Sigmoid colon (tissue), 7 donors: ENCODE measurements around the gene ST6GALNAC4. TPM values are rescaled to one million over a fixed set of nuclear protein-coding genes. Genes with fewer than 3 reads are reported as not detected.

Experiments
- DNase-seq: peaks from one replicate; pipeline ENCODE4 v3.0.0-alpha.2; 2019
- H3K27ac ChIP-seq, 4 donors: fragments of 200-600 bp; sonication (generic); one replicate each; pipeline ENCODE4 v1.5.1; 2016 to 2019; ENCODE audit warnings: mild to moderate bottlenecking in 1 of 4
- H3K27me3 ChIP-seq, 3 donors: fragments of 200-600 bp; sonication (generic); one replicate each; pipeline ENCODE4 v1.5.1; 2019; ENCODE audit warnings: mild to moderate bottlenecking in 1 of 3
- H3K36me3 ChIP-seq, 4 donors: fragments of 200-600 bp; sonication (generic); one replicate each; pipeline ENCODE4 v1.5.1; 2016 to 2019
- H3K4me1 ChIP-seq, 4 donors: fragments of 200-600 bp; sonication (generic); one replicate each; pipeline ENCODE4 v1.5.1; 2017 to 2019
- H3K4me3 ChIP-seq, 4 donors: fragments of 200-600 bp; sonication (generic); one replicate each; pipeline ENCODE4 v1.5.1; 2017 to 2019; ENCODE audit warnings: mild to moderate bottlenecking in 2 of 4, moderate library complexity in 1 of 4
- H3K9me3 ChIP-seq, 4 donors: fragments of 200-600 bp in 3 of 4; sonication (generic) in 3 of 4; one replicate each; pipeline versions ENCODE4 v1.5.1 to v1.6.1; 2013 to 2019
- EP300 ChIP-seq, 4 donors: sonication (generic); formaldehyde crosslinking; IDR thresholded peaks; one replicate each; pipeline ENCODE4 v1.6.1; 2017; ENCODE audit warnings: antibody characterized with exemption in 4 of 4
- POLR2A ChIP-seq, 2 donors: fragments of 450-650 bp; IDR thresholded peaks; one replicate each; pipeline ENCODE4 v1.6.1; 2016; ENCODE audit warnings: antibody characterized with exemption in 2 of 2, mild to moderate bottlenecking in 2 of 2, moderate library complexity in 2 of 2
- POLR2AphosphoS5 ChIP-seq, 4 donors: sonication (generic); formaldehyde crosslinking; IDR thresholded peaks; one replicate each; pipeline ENCODE4 v1.6.1; 2017; ENCODE audit warnings: antibody characterized with exemption in 4 of 4
- WGBS, 2 donors: extraction: QIAGEN DNeasy Blood & Tissue Kit; methylation state at CpG; one replicate each; pipeline ENCODE4 v1.1.7; 2013; 5-methylcytosine and 5-hydroxymethylcytosine counted together
- intact Hi-C: fragments of 100-400 bp; cut with DNase I; formaldehyde crosslinking; loops from one replicate; pipeline ENCODE4 v1.15.1; 2023
- polyA plus RNA-seq, 3 donors: library from polyadenylated mRNA; stranded (reverse); fragments of 200-250 nt; gene quantifications; one replicate each; pipeline ENCODE4 v1.2.3, GENCODE V29; 2013
- total RNA-seq, 4 donors: library from RNA; depleted of rRNA; stranded (reverse); fragments of >200 nt; gene quantifications; one replicate each; pipeline ENCODE4 v1.1.0, GENCODE V29; 2016
- TF ChIP-seq, protein P1 (sequence below), 4 experiments: fragments of 450-650 bp in 3 of 4; fragments of 200-600 bp in 1 of 4; IDR thresholded peaks; one replicate each; pipeline ENCODE4 v1.5.1; 2016 to 2019; ENCODE audit warnings: antibody characterized with exemption in 4 of 4, mild to moderate bottlenecking in 3 of 4, moderate library complexity in 2 of 4
- donor health status: healthy with polysubstance abuse.
- donor health status: Bipolar disorder and iron deficiency.
- donor health status: healthy.

Gene ST6GALNAC4
- total and polyA plus RNA-seq, 7 donors = 22.8 to 51.1 (median 27.0) TPM

DNA sequence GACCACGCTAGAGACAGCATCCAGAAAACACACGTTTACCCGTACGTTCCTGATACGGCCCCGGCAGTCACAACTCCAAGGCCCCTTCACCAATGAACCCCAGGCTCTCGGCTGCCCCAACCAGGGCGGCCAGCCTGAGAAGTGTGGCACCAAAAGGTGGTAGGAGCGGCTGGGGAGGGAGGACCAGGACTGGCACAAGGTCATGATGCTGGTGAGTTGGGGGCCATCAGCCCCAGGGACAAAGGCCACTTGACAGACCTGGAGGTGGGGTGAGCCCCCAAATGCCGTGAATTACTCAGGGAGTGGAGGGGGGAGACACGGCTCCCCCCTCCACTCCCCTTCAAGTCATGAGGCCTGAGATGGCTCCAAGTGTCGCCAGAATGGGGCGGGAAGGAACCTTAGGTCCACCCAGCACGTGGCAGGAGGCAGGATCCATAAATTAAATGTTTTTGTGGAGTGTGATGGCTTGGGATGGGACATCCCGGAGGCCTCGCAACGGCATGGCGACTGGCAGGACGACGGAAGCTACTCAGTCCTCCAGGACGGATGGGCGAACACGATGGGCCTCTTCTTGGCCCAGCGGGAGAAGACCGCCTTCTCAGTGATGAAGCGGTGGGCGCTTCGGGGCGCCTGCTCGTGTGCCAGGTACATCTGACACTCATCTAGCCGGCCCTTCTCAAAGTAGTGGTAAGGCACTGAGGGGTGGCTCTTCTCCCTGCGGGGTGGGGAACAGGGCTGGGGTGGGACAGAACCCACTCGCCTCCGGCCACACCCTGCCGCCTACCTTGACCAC, 8.8 kb downstream of the ST6GALNAC4 start:
- Histone ChIP-seq H3K27me3 (no peaks in the 10 kb centered on the region), H3K4me3 (no peak overlapping the region), H3K27ac (no peak overlapping the region), H3K4me1 (peaks cover 0 to 19% (median 14%) of the 10 kb centered on the region in 4 donors), H3K36me3 (peaks cover 0 to 44% (median 20%) of the 10 kb centered on the region in 4 donors), H3K9me3 (no peaks in the 10 kb centered on the region)
- WGBS, 2 donors = 85 to 91% methylated on average over 35 of the region's 35 CpGs
- TF ChIP-seq EP300 (IDR thresholded peaks at IDR 0.05) = no peak
- TF ChIP-seq POLR2AphosphoS5 (IDR thresholded peaks at IDR 0.05) = no peak
- TF ChIP-seq, protein P1, sequence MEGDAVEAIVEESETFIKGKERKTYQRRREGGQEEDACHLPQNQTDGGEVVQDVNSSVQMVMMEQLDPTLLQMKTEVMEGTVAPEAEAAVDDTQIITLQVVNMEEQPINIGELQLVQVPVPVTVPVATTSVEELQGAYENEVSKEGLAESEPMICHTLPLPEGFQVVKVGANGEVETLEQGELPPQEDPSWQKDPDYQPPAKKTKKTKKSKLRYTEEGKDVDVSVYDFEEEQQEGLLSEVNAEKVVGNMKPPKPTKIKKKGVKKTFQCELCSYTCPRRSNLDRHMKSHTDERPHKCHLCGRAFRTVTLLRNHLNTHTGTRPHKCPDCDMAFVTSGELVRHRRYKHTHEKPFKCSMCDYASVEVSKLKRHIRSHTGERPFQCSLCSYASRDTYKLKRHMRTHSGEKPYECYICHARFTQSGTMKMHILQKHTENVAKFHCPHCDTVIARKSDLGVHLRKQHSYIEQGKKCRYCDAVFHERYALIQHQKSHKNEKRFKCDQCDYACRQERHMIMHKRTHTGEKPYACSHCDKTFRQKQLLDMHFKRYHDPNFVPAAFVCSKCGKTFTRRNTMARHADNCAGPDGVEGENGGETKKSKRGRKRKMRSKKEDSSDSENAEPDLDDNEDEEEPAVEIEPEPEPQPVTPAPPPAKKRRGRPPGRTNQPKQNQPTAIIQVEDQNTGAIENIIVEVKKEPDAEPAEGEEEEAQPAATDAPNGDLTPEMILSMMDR (IDR thresholded peaks at IDR 0.05) = no peak
- TF ChIP-seq POLR2A (IDR thresholded peaks at IDR 0.05) = no peak
- intact Hi-C loops = no loop called here
- no peak for DNase-seq

DNA sequence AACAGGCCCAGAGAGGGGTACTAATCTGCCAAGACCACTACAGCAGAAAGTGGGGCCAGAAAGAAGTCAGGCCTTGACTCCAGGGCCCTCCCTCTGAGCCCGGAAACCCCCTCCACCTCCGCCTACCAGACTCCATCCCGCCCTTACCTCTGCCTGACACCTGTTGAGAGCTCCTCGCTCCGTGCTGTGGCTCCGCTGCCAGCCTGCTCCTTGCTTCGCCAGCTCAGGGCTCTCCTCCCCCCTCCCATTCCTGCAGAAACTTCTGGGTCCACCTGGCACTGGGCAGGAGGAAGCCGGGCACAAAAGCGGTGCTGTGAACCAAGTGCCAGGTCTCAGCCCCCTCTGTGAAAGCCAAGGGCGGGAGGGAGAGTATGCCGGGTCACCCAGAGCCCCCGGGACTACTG, 11.1 kb downstream of the ST6GALNAC4 start:
- Histone ChIP-seq H3K27ac (peak overlapping the region; percentile 53 to 72 (median 63)), H3K36me3 (peaks cover 0 to 24% (median 12%) of the 10 kb centered on the region in 4 donors), H3K4me1 (peaks cover 0 to 26% (median 18%) of the 10 kb centered on the region in 4 donors), H3K9me3 (no peaks in the 10 kb centered on the region), H3K4me3 (no peak overlapping the region), H3K27me3 (no peaks in the 10 kb centered on the region)
- intact Hi-C loops = no loop called here
- no peak for DNase-seq
- 58 to 78% methylated on average over 12 of the region's 12 CpGs for WGBS, 2 donors
- no peak for TF ChIP-seq POLR2AphosphoS5 (IDR thresholded peaks at IDR 0.05)
- no peak for TF ChIP-seq POLR2A (IDR thresholded peaks at IDR 0.05)

DNA sequence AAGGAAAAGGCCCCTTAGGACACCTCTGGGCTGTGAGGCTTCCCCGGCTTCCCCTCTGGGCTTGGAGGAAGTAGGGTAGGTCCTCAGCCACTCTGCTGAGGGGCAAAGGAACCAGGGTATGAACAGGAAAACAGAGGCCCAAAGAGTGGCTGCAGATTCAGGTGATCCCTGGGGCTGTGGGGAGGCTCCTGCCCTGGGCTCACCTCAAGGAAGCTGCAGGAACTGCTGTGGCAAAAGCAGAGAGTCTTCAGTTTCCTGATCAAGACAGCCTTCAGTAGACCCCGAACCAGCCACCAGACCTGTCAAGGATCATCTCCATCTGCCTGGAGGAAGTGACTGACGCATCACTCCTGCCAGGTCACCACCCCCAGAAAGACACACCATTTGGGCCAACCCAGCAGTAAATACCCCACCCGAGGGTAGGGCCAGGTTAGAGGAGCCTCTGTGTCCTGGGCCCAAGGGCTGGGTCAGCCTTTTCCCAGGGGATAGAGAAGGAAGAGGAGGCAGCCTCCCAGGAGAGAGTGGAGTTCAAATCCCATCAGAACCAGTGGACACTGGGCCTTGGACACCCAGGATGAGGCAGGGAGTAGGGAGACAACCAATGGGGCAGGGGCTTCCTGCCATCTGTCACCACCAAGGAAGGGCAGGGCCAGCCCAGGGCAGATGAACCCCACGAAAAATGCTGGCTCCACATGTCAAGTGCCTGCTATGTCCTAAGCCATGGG, 11.7 kb downstream of the ST6GALNAC4 start:
- intact Hi-C loops = no loop called here
- Histone ChIP-seq H3K36me3 (peaks cover 0 to 20% (median 9%) of the 10 kb centered on the region in 4 donors), H3K4me3 (no peak overlapping the region), H3K27ac (peak overlapping the region; percentile 53 to 72 (median 63)), H3K27me3 (no peaks in the 10 kb centered on the region), H3K9me3 (no peaks in the 10 kb centered on the region), H3K4me1 (peaks cover 0 to 32% (median 24%) of the 10 kb centered on the region in 4 donors)
- TF ChIP-seq POLR2A (IDR thresholded peaks at IDR 0.05) (peak in 1 of 2 donors; percentile 86), EP300 (IDR thresholded peaks at IDR 0.05) (no peak), POLR2AphosphoS5 (IDR thresholded peaks at IDR 0.05) (peak in 1 of 4 donors; percentile 53)
- TF ChIP-seq, protein P1 (IDR thresholded peaks at IDR 0.05) = no peak
- DNase-seq = no peak
- 28 to 38% methylated on average over 5 of the region's 5 CpGs for WGBS, 2 donors

DNA sequence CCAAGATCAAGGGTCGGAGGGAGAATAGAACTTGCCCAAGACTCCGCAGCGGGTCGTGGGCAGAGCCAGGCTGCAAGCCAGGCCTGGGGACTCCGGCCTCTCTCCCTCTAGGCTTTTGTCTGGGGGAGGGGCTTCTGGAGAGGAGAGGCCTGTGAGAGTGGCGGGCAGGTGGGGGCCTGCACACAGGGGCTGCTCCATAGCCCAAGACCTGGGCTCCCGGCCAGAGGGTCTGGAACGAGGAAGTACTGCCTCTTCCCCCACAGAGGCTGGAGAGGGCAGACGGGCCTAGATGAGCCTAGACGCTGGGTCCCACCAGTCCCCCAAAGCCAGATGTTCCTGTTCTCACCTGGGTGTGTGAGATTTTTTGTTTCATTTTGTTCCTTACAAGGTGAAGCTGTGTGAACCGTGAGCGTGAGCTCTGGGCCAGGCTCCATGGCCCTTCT, 12.3 kb downstream of the ST6GALNAC4 start:
- peak; percentile 74 for DNase-seq
- Histone ChIP-seq H3K4me1 (peaks cover 0 to 38% (median 30%) of the 10 kb centered on the region in 4 donors), H3K9me3 (no peaks in the 10 kb centered on the region), H3K27ac (peak overlapping the region; percentile 53 to 72 (median 63)), H3K4me3 (no peak overlapping the region), H3K27me3 (no peaks in the 10 kb centered on the region), H3K36me3 (peaks cover 0 to 14% (median 4%) of the 10 kb centered on the region in 4 donors)
- TF ChIP-seq EP300 (IDR thresholded peaks at IDR 0.05) = no peak
- intact Hi-C loops = no loop called here
- 38 to 78% methylated on average over 12 of the region's 12 CpGs for WGBS, 2 donors

DNA sequence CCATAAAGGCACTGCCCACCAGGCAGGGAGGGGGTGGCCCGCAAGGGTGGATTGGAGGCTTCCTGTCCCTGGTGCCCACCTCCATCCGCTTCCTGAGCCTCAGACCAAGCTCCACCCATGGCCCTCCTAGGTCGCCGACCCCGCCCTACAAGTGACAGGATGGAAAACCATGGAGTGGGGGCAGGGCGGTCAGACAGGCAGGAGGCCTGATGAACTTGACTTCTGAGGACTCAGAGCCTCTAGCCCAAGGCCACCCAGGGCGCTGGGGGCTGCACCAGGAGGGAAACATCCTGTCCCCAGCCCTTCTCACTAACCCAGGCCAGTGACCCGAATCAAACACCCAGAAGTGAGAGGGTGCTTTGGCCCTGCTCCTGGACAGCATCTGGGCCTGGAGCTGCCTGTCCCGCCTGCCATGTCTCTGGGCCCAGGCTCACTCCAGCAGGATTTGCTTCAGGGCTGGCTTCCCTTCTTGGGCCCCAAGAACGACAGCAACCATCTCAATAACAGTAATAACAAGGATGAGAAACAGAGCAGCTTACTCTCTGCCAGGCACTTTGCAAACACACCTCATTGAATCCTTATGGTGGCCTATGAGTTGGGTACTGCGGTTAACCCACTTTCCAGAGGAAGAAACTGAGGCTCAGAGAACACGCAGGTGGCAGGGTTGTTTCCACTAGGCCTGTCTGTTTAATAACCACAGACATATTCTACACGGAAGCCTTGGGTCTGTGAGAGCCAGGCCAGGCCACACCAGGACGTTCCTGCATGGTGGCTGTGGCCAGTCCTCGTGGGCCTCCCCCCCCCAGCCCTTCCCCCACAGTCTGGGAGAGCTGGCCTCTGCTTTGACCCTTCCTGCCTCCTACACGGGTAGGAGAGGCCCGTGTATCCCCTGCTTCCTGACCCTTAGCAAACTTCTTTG, 13.0 kb downstream of the ST6GALNAC4 start:
- Histone ChIP-seq H3K27ac (peak overlapping the region; percentile 53 to 72 (median 63)), H3K36me3 (peaks cover 0 to 11% (median 4%) of the 10 kb centered on the region in 4 donors), H3K27me3 (no peaks in the 10 kb centered on the region), H3K9me3 (no peaks in the 10 kb centered on the region), H3K4me1 (peaks cover 0 to 38% (median 31%) of the 10 kb centered on the region in 4 donors), H3K4me3 (no peak overlapping the region)
- DNase-seq = peak; percentile 84
- TF ChIP-seq POLR2A (IDR thresholded peaks at IDR 0.05) (peak in 1 of 2 donors; percentile 44), POLR2AphosphoS5 (IDR thresholded peaks at IDR 0.05) (peak in 2 of 4 donors; percentile 6 to 46)
- TF ChIP-seq, protein P1 (IDR thresholded peaks at IDR 0.05) = no peak
- intact Hi-C loops = no loop called here
- WGBS, 2 donors = 31 to 51% methylated on average over 17 of the region's 17 CpGs
